HG03565 (cell line): Measurements from ENCODE around the gene TLE6.
"Not testable (repeated sequence)": the region's sequence is repeated elsewhere in the genome, so short reads cannot be mapped to it uniquely, and the experiment has no call there.

ENCODE experiments used
- ATAC-seq: cut with Tn5 transposase; IDR thresholded peaks from one replicate; pipeline ENCODE4 v1.9.1; 2021; ENCODE audit warnings: mild to moderate bottlenecking, moderate library complexity; ENCODE audit not compliant: unreplicated experiment

The TLE6 gene

DNA sequence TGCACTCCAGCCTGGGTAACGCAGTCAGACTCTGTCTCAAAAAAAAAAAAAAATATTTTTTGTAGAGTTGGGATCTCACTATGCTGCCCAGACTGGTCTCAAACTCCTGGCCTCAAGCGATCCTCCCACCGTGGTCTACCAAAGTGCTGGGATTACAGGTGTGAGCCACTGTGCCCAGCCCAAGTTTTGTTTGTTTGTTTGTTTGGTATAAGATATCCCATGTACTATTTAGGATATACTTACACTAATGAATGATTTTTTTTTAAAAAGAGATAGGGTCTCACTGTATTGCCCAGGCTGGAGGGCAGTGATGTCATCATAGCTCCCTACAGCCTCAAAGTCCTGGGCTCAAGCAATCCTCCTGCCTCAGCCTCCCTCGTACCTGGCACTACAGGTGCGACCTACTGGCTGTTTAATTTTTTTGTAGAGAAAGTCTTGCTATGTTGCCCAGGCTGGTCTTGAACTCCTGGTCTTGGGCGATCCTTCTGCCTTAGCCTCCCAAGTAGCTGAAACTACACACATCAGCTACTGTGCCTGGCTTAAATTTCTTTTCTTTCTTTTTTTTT, 24.0 kb downstream of the TLE6 start:
- no peak for ATAC-seq

DNA sequence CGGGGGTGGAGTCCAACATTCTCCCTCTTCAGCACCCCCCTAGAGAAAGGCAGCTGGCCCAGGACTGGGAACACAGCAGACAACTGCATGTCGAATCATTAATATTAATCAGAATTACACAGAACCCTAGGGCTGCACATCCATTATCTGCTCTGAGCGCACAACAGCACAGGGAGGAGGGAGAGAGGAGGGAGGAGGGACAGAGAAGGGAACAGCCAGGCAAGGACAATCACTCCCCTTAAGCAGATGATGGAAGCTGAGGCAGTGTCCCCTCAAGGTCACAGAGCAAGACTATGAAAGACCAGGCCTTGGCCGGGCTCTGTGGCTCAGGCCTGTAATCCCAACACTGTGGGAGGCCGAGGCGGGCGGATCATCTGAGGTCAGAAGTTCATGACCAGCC, 25.7 kb downstream of the TLE6 start:
- no peak for ATAC-seq

DNA sequence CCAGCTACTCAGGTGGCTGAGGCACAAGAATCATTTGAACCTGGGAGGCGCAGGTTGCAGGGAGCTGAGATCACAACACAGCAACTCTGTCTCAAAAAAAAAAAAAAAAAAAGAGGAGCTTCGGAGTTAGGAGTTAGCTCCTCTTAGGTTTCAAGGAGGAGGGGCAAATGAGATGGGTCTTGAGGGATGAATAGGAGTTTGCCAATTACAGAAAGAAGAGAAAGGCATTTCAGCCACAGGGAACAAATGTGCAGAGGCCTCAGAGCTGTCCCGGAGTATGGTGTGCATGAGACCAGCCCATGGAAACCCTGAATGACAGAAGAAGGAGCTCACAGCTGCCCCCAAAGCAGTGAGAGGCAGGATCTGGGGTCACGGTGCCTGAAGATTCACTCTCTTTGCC, 27.2 kb downstream of the TLE6 start:
- ATAC-seq, result no peak

DNA sequence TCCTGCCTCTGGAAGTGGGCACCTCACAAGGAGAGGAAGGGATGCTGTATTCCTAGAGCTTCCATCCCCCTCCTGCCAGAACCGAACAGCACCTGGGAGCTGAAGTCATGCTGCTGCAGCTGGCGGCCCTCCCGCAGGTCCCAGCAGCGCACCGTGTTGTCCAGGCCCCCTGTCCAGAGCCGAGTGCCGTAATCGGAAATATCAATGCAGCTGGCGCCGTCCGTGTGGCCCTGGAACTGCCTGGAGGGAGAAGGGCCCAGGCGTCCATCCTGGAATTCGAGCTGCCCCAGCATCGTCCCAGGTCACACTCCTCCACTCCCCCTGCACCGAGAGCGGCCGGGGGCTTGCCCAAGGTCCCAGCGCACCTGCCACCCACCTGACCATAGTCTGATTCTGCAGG, 28.0 kb downstream of the TLE6 start:
- no peak for ATAC-seq

DNA sequence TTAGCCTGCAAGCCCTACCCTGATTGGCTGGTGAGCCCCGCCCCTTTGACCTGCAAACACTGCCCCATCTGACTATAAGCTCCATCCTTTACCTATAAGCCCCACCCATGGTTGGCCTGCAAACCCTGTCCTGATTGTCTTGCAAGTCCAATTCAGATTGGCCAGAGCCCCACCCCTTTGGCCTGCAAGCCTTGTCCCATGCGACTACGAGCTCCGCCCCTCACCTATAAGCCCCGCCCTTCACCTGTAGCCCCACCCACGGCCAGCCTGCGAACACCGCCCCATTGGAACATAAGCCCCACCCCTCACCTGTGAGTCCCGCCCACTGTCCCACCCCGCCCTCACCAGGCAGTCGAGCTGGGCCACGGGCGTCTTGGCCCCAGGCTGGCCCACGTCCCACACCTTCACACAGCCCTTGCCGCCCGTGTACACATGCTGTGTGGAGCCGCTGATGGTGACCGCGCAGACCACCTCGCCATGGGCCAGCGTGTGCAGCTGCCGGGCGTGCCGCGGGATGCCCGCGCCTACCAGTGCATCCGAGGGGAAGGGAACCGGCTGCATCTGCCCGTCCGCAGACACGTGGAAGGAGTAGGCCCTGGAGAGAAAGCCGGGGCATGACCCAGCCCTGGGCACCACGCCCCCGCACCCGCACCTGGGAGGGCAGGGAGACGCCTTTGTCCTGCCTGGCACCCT, 28.9 kb downstream of the TLE6 start:
- no peak for ATAC-seq

DNA sequence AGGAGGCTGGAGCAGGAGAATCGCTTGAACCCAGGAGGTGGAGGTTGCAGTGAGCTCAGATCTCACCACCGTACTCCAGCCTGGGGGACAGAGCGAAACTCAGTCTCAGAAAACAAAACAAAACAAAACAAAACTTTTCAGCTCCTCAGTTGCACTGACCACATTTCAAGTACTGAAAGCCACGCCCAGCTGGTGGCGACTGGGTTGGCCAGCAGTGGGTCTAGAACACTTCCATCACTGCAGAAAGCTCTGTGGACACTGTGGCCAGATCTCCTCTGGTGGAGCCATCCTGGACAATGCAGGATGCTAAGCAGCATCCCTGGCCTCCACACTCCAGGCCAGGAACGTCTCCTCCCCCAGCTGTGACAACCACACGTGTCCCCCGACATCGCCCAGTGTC, 30.6 kb downstream of the TLE6 start:
- ATAC-seq, result no peak

DNA sequence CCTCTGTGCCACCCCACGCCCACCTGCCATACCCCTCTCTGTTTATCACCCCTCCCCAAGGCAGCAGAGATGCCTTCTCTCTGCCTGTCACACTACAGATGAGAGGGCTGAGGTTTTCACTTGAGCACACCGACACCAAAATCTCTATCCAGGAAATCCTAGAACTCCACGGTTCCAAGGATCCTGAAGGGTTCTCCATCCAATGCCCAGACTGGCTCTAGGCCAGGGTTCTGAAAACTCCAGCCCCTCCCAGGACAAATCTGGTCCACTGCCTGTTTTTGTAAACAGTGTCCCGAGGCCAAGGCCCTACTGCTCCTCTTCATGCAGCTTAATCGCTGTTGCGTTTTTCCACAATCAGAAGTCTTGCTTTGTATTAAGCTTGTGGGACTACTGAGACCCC, 31.6 kb downstream of the TLE6 start:
- no peak for ATAC-seq

DNA sequence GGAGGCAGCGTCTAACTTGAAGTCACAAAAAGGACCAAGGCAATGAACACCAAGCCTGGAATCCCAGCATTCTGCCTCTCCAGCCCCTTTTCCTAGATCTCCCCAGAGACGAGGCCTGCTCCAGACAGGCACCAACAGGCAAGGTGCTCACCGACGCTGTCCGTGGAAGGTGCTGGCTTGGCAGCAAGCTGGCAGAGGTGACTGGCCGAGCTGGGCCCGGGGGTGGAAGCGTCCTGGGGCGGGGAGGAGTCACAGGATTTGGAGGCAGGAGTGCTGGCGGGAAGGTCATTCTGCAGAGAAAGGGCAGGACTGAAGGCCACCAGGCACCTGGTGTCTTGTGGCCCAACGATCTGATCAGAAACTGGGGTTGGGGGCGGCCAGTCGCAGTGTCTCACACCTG, 33.5 kb downstream of the TLE6 start:
- ATAC-seq, result no peak

DNA sequence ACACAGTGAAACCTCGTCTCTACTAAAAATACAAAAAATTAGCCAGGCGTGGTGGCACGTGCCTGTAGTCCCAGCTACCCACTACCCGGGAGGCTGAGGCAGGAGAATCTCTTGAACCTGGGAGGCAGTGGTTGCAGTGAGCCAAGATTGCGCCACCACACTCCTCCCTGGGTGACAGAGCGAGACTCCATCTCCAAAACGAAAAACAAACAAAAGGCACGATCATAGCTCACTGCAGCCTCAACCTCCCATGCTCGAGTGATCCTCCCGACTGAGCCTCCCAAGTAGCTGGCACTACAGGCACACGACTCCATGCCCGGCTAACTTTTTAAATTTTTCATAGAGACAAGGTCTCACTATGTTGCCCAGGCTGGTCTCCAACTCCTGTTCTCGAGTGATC, 34.7 kb downstream of the TLE6 start:
- ATAC-seq, result not testable (repeated sequence)

DNA sequence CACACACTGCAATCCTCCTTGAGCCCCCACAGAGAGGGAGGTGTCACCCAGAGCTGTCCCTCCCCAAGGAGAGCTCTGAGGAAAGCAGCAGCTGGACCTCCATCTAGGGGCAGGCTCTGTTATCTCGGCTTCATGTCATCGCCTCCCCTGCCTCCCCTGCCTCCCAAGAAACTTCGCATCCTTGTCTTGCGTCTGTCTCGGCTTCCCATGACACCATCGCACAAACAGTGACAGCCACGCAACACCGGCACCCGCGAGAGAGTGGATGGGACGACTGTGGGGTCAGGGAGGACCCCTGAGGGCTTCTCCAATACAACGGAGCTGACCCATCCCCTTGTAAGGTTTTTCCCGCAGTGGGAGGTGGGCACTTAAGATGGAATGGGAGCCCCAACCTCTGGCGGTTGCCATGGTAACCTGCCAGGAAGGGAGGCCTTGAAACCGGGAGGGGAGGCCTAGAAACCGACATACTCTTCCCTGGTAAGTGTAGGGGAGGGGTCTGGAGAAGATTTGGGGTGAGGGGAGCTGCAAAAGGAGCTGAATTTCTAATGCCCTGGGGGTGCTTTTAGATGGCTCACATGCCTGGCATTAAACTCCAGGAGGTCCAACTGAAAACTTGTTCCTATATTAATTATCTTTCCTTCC, 35.4 kb downstream of the TLE6 start:
- ATAC-seq, result no peak

DNA sequence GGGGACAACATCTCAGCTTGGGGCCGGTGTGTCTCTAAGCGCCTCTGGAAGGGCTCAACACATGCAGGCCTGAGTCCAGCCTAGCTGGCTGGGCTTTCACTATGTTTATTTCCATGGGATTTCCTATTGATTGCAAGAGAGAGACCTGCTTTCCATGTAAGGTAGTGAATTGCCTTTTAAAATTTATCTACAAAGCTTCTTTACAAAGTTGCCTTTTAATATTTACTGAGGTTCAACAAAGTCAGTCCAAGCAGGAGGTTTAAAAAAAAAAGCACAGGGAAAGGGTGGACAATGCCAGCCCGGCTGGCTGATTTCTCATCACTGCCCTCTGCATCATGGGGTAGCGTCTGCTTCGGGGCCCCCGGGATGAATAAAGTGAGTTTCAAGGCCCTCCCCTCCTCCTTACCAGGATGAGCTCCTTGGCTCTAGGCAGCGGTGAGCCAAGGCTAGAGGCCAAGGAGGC, 35.9 kb downstream of the TLE6 start:
- ATAC-seq, result no peak

DNA sequence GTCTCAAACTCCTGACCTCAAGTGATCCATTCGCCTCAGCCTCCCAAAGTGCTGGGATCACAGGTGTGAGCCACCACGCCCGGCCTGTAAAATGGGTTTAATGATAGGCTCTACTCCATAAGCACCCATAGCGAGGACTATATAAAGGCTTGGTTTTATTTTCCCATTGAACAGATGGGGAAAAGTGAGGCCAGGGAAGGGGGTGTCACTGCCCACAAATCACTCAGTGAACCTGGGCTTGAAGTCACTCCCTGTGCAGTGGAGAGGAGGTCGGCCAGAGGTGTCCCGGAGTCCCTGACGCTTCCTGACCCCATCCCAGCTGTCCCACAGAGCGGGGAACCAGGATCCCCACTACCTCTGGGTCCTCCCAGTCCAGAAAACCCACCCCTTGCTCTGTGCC, 36.8 kb downstream of the TLE6 start:
- ATAC-seq, result no peak

DNA sequence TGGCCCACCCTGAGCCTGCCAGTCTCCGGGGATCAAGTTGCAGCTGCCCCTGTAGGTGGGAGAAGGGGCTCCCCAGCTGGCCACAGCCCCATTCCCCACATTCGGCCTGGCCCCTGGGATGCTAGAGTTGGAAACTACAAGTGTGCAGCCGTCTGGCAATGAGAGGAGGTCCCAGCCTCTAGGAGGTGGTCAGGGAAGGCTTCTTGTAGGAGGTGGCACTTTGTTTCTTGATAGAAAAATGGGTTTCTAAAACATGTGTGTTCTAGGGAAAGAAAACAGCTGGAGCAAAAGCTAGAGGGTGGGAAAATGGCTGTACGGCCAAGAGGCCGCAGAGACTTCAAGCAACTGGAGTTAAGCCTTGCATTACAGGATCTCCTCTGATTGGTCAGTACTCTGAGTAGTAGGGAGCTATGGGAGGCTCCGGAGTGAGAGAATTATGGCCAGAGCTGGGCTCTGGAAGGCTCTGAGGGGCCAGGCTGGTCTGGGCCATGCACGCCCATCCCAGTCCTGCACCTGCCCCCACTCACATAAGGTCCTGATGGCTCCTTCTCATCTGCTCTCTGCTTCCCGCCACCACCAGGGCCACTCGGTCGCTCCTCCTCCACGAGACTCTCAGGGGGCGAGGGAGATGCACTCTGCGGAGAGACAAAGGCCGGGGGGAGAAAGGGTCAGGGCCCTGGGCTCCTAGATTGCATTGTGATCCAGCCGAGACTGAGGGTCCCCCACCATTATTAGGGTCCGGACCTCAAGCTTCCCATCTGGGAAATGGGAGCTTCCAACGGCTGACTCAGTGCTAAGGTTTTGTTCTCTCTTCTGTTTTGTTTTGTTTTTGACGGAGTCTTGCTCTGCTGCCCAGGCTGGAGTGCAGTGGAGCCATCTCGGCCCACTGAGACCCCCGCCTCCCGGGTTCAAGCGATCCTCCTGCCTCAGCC, 38.0 kb downstream of the TLE6 start:
- ATAC-seq, result no peak

DNA sequence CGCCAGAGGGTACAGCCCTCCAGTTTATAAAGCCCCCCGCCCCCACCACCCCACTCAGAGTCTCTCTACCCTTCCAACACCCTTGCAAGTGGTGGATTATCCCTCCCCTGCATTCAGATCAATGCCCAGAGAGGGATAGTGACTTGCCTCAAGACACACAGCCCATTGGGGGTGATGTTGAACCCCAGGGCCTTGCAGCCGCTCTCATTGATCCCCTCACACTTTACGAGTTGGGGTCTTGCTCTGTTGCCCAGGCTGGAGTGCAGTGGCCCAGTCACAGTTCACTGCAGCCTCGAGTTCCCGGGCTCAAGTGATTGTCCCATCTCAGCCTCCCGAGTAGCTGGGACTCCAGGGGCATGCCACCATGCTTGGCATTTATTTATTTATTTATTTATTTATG, 40.6 kb downstream of the TLE6 start:
- no peak for ATAC-seq

DNA sequence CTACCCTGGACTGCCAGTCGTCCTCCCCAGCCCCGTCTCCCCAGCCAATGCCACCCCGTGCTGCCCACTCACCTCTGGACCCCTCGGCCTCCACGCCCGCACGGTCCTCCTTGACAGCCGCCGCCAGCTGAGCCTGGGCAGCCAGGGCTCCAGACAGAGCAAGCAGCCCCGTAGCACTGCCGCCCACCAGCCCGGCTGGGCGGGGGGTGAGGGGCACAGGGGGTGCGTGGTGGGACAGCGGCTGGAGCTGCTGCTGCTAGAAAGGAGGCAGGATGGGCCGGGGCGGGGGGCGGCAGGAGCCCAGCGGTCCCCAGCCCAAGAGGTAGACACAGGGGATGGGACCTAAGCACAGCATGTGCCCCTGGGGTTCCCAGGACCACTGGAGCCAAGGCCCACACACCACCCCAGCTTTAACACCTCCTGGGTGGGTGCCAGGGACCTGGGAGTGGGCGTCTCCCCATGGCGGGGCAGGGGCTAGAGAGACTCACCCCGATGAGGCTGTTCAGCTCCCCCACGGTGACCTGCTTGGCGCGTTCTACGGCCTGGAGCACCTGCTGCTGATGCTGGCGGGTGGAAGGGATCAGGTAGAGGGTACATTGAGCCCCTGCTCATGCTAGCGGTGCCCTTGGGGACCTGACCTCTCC, 42.0 kb downstream of the TLE6 start:
- ATAC-seq, result no peak

DNA sequence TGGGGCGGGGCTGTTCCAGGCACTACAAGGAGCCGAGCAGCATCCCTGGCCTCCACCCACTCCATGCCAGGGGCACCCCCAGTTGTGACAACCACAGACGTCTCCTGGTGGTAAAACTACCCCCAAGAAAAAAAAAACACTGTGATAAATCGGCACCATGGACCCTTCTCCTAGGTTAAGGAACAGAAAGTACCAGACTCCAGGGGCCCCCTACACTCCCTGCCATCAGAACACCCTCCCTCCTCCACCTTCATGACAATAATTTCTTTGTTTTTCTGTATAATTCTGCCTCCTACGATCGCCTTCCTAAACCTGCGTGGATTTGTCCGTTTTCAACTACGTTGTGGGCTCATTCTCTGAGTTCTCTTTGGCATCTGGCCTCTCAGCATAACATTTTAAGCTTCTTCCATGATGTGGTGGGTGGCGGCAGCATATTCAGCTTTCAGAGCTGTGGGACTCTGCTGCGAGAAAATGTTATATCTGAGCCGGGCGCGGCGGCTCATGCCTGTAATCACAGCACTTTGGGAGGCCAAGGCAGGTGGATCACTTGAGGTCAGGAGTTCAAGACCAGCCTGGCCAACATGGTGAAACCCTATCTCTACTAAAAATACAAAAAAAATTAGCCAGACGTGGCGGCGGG, 43.1 kb downstream of the TLE6 start:
- no peak for ATAC-seq

DNA sequence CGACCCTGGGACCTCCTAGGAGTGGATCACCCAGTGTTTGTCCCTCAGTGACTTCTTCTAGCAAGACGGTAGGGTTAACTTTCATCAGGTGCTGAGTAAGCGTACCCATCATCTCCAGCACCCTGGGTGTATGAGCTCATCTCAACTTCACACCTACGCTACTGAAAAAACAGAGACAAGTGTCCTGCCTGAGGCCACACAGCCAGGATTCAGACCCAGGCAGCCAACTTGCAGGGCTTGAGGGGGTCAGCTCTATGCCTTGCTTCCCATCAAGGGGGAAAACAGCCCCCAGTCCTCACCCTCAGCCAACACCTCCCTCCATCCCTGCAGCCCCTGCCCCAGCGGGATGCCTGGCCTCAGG, 47.1 kb downstream of the TLE6 start:
- no peak for ATAC-seq

DNA sequence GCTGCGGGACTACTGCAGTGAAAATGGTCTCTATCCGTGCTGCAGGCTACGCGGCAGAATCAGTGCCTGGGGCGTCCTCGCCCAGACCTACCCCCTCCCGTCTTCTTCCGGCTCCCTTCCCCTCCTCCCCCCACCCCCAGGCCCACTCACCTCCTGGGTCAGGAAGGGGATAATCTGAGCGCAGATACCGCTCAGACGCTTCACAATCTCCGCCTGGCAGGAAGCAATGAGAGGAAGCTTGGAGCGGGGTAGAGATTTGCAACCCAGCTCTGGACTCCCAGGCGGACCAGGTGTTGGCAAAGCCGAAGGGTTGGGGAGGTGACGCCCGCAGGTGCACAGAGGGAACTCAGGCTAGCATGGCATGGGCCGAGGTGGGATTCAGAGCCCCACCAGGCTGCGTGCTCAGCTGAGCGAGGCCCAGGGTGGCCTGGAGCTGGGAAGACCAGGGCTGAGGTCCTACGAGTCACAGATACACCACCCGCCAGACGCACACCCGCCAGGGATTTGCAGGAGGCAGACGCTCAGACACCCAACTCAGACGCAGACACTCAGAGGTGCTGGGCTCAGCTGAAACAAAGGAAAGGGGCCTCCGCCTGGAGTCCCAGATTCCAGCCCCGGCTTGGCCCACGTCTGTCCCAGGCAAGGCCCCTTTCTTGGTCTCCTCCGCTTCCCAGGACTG, 47.6 kb downstream of the TLE6 start:
- no peak for ATAC-seq

DNA sequence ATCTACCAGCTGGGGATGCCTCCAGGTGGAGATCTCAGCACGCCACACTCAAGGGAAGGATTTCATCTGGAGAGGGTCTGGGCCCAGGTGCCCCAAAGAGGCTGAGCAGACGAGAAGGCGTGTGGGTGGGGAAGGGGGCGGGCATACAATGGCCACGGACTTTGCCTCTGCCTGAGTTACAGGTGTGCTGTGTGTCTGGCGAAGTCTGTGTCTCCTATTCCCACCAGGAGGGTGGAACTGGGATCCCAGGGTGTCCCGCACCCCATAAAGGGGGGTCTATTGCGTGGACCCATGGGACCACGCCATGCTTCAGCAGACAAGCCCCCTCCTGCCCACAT, 48.2 kb downstream of the TLE6 start:
- no peak for ATAC-seq

DNA sequence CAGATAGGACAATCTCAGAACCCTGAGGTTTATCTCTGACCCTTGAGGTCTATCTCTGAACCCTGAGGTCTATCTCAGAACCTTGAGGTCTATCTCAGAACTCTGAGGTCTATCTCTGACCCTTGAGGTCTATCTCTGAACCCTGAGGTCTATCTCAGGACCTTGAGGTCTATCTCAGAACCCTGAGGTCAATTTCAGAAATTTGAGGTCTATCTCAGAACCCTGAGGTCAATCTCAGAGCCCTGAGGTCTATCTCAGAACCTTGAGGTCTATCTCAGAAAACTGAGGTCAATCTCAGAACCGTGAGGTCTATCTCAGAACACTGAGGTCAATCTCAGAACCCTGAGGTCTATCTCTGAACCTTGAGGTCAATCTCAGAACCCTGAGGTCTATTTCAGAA, 49.4 kb downstream of the TLE6 start:
- ATAC-seq, result no peak
